ENCODE results near the gene PDLIM5.

Gene PDLIM5

GRCh38 chr4:94457692-94458106 is 6.0 kb downstream of the PDLIM5 start:
- Histone ChIP-seq H3K27me3 (replicated peaks) (no peaks in the 10 kb centered on the region), H3K4me3 (ENCODE audit: low read depth, low read length) (no peak overlapping the region), H3K27ac (no peak overlapping the region), H3K36me3 (replicated peaks) (peaks cover 32% of the 10 kb centered on the region)
- in situ Hi-C loops (cut with HindIII; ENCODE audit: low pct_ligation_motif_present, low sequenced_read_pairs) = no loop called here
- DNase-seq = no peak
- TF ChIP-seq CTCF (IDR thresholded peaks at IDR 0.05; ENCODE audit: low read depth, low read length, missing control alignments) = no peak

GRCh38 chr4:94458682-94459081 is 6.9 kb downstream of the PDLIM5 start:
- no peak for DNase-seq
- Histone ChIP-seq H3K27me3 (replicated peaks) (no peaks in the 10 kb centered on the region), H3K27ac (no peak overlapping the region), H3K36me3 (replicated peaks) (peaks cover 32% of the 10 kb centered on the region), H3K4me3 (ENCODE audit: low read depth, low read length) (no peak overlapping the region)
- TF ChIP-seq CTCF (IDR thresholded peaks at IDR 0.05; ENCODE audit: low read depth, low read length, missing control alignments) = no peak
- in situ Hi-C loops (cut with HindIII; ENCODE audit: low pct_ligation_motif_present, low sequenced_read_pairs) = no loop called here

GRCh38 chr4:94459462-94460161 is 7.9 kb downstream of the PDLIM5 start:
- Histone ChIP-seq H3K27ac (no peak overlapping the region), H3K27me3 (replicated peaks) (no peaks in the 10 kb centered on the region), H3K4me3 (ENCODE audit: low read depth, low read length) (no peak overlapping the region), H3K36me3 (replicated peaks) (peaks cover 32% of the 10 kb centered on the region)
- no peak for TF ChIP-seq CTCF (IDR thresholded peaks at IDR 0.05; ENCODE audit: low read depth, low read length, missing control alignments)
- in situ Hi-C loops (cut with HindIII; ENCODE audit: low pct_ligation_motif_present, low sequenced_read_pairs) = no loop called here
- no peak for DNase-seq

- Histone ChIP-seq H3K27ac (no peak overlapping the region), H3K27me3 (replicated peaks) (no peaks in the 10 kb centered on the region), H3K4me3 (ENCODE audit: low read depth, low read length) (no peak overlapping the region), H3K36me3 (replicated peaks) (peaks cover 20% of the 10 kb centered on the region)
- in situ Hi-C loops (cut with HindIII; ENCODE audit: low pct_ligation_motif_present, low sequenced_read_pairs) = no loop called here
- no peak for DNase-seq
- no peak for TF ChIP-seq CTCF (IDR thresholded peaks at IDR 0.05; ENCODE audit: low read depth, low read length, missing control alignments)
These were observed 9.8 kb downstream of the PDLIM5 start for GRCh38 chr4:94461506-94461905.

- in situ Hi-C loops (cut with HindIII; ENCODE audit: low pct_ligation_motif_present, low sequenced_read_pairs) = no loop called here
- H3K4me3 ChIP-seq (ENCODE audit: low read depth, low read length) = no peak overlapping the region
- no peak overlapping the region for H3K27ac ChIP-seq
- DNase-seq = no peak
- no peaks in the 10 kb centered on the region for H3K27me3 ChIP-seq (replicated peaks)
- TF ChIP-seq CTCF (IDR thresholded peaks at IDR 0.05; ENCODE audit: low read depth, low read length, missing control alignments) = no peak
- H3K36me3 ChIP-seq (replicated peaks) = peaks cover 15% of the 10 kb centered on the region
These were observed 10.8 kb downstream of the PDLIM5 start for GRCh38 chr4:94462572-94462971.

- in situ Hi-C loops (cut with HindIII; ENCODE audit: low pct_ligation_motif_present, low sequenced_read_pairs) = no loop called here
- H3K27me3 ChIP-seq (replicated peaks) = no peaks in the 10 kb centered on the region
- no peak overlapping the region for H3K4me3 ChIP-seq (ENCODE audit: low read depth, low read length)
- no peak for TF ChIP-seq CTCF (IDR thresholded peaks at IDR 0.05; ENCODE audit: low read depth, low read length, missing control alignments)
- H3K27ac ChIP-seq = peak overlapping the region; percentile 7
- no peak for DNase-seq
- peaks cover 9% of the 10 kb centered on the region for H3K36me3 ChIP-seq (replicated peaks)
These were observed 12.0 kb downstream of the PDLIM5 start for GRCh38 chr4:94463771-94464170.
